GM19328 (cell line): ENCODE measurements around the gene RASEF.

ENCODE experiments used
- ATAC-seq: cut with Tn5 transposase; IDR thresholded peaks from one replicate; pipeline ENCODE4 v1.9.1; 2021; ENCODE audit warnings: mild to moderate bottlenecking, moderate library complexity; ENCODE audit not compliant: unreplicated experiment

Gene RASEF

DNA sequence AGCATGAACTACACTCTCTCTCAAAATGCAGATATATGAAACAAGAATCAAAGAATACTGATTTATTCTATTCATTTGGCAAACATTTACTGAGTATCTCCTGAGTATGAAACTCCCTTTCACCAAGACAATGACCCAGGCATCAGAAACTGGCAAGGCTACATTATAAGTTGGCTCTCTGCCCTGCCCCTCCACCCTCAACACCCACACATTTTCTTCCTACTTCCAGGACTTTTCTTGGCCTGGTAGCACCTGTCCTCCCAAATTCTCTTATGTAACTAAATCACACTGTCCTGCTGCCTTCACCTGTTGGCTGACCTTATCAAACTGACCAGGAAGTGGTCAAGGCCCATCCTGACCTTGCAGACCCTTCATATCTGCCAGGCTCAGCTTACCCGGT is 3.5 kb downstream of the RASEF start:
- ATAC-seq: no peak

DNA sequence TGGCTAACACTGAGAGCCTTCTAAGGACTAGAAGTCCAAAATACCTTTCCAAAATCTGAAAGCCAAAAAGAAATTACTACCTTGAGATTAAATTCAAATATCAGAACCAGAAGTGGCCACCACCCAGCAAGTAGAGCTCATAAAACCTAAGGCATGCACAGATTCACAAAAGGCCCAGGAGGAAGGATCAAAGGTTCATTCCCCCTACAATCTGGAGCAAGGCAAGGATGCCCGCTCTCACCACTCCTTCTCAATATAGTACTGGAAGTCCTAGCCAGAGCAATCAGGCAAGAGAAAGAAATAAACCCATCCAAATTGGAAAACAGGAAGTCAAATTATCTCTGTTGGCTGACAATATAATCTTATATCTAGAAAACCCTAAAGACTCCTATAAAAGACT is 6.0 kb downstream of the RASEF start:
- no peak for ATAC-seq

DNA sequence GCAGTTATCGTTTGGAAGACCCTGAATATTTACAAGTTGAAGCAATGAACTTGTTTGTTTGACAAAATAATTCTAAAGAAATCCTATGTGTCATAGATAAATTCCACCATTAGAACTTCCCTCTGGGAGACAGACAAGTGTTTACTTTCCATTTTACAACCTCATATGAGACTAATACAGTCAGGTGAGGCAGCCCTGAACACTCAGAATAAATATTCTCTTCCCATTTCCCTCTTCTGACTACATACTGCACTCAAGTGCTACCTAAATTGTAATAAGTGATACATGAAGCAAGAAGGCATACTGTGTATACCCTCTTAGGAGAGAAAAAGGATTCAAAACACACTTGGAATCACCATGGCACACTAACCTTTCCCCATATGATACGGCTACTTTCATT is 6.8 kb downstream of the RASEF start:
- no peak for ATAC-seq

DNA sequence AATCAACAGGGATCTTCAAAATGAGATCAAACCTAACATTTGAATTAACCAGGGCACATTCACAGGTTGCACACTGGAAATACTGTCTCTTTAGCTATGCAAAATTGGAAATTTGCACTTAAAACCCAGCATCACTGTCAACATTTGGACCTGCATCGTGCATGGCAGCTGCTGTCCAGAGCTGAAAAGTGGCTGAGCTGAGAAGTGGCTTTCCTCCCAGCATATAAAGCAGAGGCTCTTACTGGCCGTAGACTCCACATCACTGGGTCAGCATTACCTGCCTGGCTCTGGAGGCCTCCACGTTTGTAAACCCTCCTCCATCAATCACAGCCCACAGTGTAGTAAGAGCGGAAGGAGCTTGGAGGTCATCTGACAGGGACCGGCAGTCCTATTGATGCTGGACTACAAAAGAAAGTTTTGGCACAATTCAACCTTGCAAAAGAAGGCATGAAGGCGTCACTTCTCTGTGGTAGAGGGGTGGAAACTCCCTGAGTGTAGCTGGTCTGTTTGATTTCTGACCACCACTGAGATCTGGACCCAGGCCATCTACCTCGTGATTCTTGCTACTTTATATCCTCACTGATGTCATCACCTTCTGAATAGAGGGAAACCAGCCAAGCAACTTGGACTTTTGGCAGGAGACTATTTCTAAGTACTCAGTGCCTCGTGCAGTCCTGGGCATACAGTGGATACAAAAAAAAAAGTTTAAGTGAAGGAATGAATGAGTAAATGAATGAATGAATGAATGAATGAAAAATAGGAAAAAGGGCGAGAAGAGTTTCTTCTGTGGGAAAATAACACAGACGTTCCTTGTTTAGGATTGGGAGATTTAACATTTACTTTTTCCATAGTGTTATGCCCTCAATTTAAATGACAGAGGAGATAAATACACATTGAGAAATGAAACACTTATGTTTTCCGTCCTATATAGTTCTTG is 14.8 kb downstream of the RASEF start:
- no peak for ATAC-seq

DNA sequence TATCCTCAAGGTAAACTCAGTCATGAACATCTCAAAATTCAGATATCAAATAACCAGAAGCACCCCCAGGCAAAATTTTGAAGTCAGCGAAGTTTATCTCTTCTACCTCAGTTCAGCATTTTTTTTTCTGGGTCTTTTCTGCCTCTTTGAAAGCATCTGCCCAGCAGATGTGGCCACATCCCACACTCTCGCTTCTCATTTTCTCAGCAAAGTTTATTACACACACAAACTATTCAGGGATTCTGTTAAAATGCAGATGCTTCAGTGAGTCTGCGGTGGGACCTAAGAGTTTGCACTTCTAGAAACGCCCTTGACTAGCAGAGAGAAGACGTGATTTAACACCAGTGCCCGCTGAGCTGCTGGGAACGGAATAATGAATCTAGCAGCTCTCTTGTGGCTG is 19.3 kb downstream of the RASEF start:
- ATAC-seq: no peak

DNA sequence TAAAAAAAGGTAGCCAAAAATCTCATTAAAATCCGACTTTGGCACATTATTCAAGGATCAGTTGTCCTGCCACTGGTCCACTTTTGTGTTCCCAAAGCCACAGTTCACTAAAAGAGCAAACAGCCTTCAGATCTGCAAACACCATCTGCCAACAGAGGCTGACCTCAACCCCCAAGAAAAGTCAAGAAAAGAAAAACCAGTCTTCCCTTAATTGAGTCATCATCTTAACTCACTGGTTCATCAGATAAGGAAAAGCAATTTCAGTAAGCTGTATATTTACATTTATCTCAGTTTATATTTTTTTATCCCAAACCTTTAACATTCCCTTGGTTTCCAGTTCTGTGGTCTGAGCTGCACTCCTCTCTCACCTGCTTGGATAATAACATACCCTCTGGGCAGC is 21.2 kb downstream of the RASEF start:
- no peak for ATAC-seq

DNA sequence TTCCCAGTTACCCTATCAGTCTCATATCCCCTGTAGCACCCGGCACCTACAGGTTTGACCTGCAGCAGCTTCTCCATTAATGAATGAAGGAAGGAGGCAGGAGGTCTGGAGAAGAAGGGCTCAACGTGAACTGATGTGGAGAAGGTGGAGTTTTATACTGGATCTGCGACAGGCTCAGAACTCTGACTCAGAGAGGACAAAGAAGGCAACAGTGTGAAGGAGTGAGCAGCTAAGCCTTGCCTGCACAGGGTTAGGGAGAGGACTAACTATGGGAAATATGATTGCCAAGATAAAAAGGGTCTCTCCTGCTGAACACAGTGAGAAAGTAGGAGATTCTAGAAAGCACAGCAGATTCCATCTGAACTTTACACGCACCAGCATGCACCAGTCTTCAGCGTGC is 23.6 kb downstream of the RASEF start:
- no peak for ATAC-seq

DNA sequence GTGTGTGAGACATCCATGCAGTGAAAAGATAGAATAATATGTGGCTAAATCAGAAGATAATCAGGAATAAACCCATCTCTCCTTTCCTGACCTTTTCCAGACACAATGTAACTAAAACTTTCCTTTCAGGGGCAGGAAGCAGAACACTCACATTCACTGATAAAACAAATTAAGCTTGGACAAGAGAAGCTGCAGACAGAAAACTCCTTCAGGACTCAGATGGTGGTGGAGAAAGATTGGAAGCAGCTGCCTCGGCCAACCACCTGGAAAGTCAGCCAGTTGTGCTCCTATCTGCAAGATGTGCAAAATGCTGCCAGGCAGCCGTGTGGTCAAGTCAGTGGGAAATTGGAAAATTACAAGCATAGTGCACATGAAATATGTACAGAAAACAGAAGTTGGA is 26.9 kb downstream of the RASEF start:
- no peak for ATAC-seq

DNA sequence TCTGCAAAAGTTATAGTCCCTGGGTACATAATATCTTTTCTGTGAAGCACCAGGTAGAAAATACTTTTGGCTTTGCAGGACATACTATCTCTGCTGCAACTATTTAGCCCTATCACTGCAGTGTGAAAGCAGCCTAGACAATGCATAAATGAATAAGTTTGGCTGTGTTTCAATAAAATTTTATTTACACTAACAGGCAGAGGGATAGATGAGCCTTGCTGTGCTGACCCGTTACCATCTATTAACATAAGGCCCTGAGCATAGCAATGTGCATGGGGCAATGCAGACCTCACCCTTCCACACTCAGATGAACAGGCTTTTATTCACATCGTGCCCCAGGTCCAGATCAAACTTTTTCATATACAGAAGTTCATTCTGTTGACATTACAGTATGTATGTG is 27.8 kb downstream of the RASEF start:
- ATAC-seq: no peak

DNA sequence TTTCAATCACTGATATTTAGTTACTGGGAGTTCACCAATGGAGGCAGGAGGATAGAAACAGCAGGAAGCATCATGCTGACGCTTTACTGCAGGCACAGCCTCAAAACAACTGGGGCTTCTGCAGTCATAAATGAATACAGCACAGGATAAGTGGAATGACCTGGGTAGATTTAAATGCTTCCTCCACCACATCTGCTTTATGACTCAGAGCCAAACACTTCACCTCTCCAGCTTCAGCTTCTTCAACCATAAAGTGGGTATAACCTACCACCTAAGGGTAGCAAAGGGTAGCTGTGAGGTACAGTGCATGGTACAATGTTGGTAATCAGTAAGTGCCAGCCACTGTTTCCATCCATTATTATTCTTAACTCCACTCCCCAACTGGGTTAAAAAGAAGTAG is 28.4 kb downstream of the RASEF start:
- no peak for ATAC-seq

DNA sequence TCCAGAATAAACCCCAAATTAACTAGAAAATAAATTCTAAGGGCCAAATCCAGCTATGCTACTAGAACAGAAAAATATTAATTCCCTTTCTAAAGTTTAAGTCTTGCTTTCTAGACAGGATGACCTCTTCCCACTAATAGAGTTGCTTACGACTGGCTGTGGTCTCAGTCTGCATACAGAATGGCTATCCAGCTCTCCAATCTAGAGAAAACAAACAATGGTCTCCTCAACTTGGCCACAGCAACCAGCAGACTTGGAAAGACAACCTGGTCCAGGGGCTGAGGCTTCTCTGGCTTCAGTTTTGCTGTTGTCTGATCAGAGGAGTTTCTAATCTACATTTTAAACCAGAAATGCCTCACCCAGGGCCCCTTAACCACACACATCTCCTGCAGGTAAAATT is 28.9 kb downstream of the RASEF start:
- no peak for ATAC-seq

DNA sequence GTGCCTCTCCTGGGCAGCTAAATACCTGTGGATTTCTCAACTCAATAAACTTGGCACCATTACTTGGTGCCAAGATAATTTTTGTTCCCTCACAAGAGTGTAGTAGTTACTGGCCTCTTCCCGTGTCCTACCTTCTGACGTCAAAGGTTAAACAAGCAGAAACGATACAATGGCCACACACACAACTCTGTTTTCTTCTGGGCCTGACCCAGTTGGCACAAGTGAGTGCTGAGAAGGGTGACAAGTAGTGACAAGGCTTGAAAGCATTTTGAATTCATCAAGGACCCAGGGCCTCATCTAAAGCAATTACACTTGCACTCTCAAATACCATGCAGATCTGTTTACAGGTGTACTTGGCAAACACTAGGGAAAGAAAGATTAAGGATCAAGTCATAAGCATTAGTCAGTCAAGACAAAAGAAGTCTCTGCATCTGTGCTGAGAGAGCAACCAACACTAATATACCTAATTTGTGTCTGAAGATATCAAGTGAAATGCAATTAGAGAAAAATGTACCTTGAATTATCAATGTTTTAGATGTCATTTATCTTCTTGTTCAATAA is 30.8 kb downstream of the RASEF start:
- ATAC-seq: no peak

DNA sequence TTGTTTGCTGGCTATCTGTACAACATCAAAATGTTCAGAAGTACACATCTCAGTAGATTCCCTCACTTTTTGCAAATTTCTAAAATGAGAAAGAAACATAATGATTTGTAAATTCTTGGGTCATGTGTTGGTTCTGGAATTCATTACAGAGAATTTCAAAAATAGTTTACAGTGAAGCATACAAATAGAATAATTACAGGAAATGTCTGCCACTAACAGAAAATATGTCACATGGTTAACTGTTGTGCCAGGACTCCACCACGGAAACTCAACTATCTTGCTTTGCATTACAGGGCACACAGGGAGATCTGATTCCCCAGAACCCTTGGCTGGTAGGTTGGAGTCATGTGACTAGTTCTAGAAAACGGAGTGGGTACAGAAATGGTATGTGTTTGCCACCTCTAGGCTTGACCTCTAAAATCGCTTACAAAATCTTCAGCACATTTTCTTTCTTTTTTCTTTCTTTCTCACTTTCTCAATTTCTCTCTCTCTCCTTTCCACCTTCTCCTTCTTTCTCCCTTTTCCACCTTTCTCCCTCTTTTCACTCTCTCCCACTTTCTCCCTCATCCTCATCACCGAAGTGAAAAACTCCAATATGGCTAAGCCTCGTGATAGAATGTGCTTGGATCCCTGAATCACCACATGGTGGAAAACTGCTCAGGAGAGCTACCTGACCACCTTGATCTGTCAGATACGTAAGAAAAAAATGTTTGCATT is 32.4 kb downstream of the RASEF start:
- ATAC-seq: no peak

DNA sequence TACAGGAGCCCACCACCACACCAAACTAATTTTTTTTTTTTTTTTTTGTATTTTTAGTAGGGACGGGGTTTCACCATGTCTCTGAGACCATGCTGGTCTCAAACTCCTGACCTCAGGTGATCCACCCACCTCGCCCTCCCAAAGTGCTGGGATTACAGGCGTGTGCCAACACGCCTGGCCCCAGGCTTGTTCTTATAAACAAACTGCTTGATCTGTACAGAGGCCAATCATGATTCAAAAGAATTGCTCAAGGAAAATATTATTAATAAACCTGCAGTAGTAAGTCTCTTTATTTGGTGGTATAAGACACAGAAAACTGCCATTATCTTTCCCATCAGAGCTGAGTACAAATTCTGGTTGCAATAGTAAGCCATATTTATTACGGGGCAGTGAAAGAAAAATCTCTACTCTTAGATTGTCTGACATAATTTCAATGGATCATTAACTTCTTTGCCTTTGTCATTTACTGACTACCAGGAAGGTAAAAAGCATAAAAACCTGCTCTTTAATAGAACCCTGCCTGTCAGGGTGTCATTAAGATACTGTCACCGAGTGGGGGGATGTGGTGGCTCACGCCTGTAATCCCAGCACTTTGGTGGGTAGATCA is 33.3 kb downstream of the RASEF start:
- ATAC-seq: no peak

DNA sequence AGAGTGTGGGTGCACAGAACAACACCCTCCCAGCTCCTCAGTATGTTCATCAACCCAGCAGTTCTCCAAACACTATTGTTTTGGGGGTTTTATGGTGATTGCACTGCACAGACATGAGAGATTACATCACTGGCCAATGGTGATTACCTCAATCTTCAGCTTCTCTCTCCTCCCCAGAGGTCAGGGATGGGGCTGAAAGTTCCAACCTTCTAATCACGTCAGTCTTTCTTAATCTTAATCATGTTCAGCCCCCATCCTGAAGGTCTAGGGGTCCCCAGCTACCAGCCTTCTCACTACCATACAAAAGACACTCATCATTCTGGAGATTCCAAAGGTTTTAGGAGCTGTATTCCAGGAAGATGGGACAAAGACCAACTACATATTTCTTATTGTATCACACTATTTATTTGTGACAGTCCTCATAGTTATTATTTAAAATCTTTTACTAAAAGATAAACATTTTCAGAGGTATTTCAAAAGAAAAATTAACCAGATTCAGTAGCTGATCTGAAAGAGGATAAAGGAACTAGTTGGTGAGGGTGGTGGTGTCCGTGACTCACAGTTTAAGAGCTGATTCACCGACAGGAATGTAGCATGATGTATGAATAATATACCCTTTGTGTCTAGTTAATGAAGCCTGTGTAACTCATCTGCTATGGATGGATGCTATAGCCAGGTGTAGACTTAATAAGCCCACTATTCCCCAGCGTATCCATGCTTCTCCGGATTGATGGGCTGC is 35.6 kb downstream of the RASEF start:
- no peak for ATAC-seq

DNA sequence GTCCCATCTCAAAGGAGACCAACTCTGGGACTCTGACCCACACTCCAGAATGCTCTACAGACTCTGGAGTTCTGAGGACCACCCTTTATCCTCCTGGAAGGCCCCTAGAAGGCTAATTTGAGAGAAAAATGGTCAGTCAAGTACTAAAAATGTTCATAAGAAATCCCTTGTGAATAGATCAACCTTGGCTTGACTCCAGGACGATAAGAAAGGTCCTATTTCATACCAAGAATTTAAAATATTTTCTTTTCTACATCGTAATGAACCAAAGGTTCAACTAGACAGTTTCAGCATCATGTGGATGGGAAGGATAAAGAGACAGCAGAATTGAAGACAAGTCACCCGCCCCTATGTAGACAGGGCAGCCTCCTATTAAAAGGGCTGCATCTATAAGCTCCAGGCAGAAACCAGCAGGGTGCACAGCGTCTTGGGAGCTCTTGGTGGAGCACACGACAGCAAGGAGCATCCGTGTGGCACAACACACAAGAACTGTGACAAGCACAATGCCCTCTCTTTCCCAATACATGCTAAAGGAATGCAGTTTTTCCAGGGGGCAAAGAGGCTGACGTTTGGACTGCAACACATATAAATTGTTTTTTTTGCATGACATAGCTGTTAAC is 38.3 kb downstream of the RASEF start:
- no peak for ATAC-seq

DNA sequence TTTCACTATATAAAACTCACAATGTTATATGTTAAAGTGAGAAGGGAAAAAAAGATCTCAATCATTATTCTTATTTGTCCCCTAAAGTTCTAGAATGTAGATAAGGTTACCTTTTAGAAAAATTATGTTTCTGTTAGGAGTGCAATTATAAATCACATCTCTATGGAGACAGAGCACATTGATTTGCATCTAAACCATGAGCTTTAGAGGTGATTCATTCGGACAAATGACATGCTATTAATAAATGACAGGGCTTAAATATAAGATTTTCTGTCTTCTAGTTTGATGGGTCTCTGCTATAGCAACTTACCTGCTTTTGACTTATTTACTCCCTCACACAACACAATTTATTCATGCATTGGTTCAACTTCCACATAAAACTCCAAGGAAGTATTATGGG is 39.8 kb downstream of the RASEF start:
- no peak for ATAC-seq

DNA sequence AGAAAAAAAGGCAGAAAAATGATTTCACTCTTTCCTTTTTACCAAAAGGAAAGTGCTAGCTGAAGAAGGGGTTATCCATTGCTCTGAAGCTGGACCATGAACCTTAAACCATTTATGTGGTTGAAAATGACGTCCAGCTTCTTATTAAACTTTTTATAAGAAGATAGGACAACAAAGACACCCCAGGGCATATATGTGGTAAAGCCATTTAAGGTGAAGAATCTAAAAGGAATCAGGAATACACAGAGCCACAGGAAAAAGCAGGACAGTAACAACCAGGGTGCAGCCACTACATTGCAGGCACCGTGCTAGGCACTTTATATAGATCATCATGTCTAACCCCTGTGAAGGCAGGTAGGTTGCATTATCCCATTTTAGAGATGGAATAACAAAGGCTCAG is 42.1 kb downstream of the RASEF start:
- ATAC-seq: no peak

DNA sequence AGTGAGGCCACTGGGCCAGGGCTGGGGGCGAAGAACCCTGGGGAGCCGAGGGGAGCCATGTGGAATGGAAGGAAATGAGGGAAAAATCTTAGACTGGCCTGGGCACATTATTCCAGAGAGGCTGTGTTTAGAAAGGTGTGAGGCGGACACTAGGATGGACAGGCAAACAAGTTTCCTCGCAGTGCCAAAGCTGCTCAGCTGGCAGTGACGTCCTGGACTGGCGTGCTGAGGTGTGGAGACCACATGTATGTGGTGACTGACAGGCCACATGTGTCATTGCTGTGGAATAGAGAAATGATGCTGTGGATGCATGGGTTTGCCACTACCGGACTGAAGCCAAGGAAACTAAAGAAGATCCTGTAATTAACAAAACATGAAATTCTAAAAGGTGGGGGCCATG is 42.6 kb downstream of the RASEF start:
- ATAC-seq: no peak

DNA sequence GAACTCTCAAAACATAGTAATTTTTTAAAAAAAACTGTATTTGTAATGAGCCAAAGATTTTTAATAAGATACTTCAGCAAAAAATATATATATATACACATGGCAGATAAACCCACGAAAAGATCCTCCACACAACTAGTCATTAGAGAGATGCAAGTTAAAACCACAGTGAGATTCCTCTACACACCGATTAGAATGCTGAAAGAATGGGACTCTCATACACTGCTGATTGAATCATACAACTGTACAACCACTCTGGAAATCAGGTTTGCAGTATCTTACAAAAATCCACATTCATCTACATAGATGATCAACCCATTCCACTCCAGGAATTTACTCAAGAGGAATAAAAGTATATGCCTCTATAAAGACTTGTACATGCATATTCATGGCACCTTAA is 43.7 kb downstream of the RASEF start:
- no peak for ATAC-seq

DNA sequence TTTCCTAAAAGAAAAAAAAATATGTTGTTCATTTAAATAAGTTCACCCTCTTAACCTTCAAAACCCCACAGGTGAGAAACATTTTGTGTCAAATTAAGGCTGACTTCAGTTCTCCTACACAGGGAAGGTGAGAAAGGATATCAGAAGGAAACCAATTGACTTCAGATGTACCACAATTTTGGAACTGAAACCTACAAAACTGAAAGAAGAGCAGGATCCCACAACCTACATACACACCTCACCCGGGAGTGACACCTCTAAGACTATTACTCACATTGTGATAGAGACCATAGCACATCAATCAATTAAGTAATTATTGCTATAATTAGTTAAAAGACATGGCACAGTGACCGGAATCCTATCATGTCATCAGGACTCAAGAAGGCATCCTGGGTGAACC is 47.0 kb downstream of the RASEF start:
- ATAC-seq: no peak
